Measurements from ENCODE around the gene USP12.

USP12 gene

DNA sequence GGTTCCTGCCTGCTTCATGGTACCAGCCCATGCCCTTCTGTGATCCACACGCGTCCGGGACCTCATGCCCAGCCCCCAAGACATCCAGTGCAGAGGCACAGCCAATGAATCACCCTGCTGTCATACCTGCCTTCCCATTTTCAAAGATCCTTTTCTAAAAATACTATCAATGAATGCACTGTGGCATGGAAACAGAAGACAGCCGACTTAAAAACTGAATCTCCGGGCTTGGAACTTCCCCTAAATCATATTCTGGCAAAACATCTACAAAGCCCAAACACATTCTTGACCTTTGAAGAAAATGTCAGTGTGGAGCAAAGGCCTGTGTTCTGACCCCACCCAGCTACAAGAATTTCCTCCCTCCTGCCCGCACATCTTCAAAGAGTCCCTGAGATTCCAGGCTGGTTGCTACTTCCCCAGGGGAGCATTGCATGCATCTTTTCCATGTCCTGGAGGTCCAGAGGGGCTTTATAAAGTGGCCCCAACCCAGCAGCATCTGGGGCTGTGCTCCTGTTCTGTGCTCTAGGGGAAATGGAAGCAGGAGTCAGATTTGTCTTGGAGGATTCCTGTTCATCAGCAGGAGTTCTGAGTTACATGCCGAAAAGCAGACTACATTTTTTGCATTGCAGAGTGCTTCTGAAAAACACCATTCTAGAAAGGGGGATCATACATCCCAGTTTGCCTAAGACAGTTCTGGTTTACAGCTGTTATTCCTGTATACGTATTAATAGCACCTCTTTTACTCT lies 135.2 kb downstream of the USP12 start:
- DNase-seq (ENCODE audit: low read depth in 3 of 3), result no peak

DNA sequence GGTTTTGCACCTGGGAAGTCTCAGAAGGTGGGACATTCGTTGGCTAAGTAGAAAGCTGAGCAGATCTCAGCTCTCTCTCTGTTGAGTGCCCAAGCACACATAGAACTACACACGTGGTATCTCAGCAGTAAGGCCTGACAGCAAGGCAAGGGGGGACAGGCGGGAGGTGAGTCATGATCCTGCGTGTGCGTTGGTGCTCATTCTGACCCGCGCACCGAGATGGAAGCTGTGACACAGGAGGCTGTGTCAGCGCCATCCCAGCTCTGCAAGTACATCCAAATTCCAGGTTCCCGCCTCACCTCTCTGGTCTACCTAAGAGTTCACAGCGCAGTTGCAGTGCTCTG lies 135.7 kb downstream of the USP12 start:
- no peak for DNase-seq (ENCODE audit: low read depth in 3 of 3)

DNA sequence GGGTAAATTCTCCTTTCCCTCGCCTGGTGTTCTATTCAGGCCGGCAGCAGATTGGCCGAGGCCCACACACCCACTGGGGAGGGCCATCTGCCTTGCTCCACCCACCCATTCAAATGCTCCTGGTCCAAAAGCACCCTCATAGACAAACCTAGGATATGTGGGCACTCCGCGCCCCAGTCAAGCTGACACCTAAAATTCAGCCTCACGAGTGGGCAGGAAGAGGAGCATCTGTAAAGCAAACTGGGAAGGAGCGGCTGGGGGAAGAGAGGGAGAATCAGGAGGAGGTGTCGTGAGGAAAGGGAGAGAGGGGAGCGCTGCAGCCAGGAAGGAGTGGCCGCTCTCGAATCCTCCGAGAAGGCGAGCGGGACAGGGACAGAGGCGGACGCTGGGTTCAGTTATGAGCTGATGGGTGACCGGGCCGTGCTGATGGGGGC lies 136.9 kb downstream of the USP12 start:
- DNase-seq (ENCODE audit: low read depth in 3 of 3), result no peak

DNA sequence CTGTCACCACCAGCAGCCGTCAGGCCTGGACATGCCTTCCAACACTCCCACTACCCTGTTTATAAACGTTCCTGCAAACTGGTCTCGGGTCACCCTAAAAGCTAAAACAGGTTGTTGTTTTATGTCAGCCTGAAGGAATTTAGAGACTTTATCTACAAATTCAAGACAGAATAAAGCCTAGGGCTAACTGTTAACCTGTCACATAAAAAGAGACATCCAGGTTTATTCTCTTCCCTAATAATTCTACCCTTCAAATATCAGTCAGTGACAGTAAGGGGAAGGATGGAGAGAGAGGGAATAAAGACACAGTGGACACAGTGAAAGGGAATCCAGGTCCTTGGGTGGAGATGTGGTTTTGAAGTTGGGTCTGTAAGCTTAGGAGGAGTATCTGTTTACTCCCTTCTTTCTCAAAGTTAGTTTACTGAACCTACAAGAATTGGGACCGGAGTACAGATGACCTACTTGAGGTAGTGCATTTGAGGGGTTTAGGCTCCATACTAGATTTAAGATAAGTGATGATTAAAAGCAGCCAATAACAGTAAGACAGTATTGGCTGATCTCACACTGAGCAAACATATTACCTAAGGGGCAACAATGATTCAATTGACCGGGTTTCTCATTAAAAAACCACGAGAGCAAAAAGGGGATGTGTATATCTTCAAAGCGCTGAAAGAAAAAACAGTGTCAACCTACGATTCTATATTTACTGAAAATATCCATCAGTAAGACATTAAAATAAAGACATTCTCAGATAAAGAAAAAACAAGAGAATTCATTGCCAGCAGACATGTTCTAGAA lies 142.7 kb downstream of the USP12 start:
- no peak for DNase-seq (ENCODE audit: low read depth in 3 of 3)

DNA sequence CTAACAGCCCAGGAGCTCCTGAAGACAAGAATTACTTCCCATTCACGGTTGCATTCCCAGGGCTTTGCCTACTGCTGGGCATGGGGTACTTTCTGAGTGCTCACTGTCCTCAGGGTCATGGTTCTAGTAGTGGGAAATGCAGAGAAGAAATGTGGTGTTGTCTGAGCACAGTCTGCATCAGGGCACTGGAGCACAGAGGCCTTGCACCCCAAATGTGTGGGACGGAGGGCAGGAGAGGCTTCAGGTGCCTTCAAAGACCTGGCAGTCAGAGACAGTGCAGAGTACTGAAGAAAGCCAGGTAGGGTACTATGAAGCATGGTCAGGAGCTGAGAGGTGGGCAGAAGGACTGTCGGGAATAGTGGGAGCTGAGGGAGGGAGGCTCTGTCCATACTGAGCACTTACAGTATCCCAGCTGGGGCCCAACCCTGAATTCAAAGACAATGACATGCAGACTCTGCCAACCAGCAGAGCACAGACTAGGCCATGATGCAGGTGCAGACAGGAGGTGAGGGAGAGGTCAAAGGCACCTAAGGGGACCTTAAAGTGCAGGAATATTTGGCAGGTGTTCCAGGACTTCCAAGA lies 144.4 kb downstream of the USP12 start:
- DNase-seq (ENCODE audit: low read depth in 3 of 3), result no peak

DNA sequence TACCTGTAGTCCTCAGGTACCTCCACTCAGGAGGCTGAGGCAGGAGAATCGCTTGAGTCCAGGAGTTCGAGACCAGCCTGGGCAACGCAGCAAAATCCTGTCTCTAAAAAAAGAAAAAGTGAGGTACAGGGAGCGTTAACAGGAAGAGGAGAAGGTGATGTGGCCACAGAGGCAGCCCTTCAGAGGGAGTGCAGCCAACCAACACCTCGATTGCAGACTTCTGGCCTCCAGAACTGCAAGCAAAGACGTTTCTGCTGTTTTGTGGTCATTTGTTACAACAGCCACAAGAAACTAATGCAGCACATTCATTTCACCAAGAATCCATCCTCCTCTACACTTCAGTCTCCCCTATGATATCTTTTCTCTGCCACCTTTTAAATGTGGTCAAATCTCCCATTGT lies 145.2 kb downstream of the USP12 start:
- no peak for DNase-seq (ENCODE audit: low read depth in 3 of 3)

DNA sequence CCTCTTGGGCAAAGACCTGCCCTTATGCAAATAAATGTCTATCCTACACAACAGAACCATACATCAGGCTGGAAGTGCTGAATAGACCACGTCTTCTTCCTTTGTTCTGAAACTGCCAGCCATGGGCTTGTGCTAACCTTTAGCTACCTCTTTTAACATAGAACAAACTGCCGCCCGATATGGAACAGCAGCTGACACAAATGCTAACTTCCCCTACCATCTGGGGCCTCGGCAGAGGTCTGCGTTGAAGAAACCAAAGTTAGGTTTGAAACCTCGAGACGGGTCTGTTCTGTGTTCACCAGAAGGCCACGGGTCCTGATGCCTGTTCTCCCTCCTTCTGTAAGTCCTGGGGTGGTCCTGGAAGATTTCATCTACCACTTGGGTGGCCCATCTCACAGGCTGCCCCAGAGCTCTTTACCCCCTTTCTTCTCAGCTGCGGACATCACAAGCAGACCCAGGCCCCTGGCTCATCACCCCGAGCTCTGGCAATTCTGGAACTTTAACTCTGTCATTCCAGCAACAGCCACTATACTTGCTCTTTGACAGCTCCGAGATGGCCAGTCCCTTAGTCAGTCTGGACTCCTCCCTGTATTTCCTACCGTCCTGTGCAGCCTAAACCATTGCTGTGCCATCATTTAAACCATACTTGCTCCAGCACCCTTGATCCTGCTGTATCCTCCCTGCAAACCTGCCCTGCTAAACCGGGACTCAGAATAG lies 146.7 kb downstream of the USP12 start:
- DNase-seq (ENCODE audit: low read depth in 3 of 3), result no peak

DNA sequence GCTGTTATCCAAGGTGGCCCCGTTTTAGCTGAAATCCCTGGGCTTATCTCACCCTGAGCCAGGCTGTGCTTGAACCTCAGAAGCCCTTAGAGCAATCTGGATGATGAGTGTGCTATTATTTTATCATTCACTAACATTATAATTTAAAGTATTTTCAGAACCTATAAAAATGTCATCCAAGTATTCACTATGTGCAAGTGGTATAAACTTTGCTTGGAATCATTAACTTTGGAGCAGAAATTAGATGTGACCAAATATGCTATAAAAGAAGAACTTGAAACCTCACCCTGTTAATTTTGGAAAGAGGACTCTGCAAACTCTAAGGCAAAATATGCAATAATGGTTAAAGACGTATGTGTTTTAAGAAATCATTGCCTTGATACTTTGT lies 147.5 kb downstream of the USP12 start:
- no peak for DNase-seq (ENCODE audit: low read depth in 3 of 3)

DNA sequence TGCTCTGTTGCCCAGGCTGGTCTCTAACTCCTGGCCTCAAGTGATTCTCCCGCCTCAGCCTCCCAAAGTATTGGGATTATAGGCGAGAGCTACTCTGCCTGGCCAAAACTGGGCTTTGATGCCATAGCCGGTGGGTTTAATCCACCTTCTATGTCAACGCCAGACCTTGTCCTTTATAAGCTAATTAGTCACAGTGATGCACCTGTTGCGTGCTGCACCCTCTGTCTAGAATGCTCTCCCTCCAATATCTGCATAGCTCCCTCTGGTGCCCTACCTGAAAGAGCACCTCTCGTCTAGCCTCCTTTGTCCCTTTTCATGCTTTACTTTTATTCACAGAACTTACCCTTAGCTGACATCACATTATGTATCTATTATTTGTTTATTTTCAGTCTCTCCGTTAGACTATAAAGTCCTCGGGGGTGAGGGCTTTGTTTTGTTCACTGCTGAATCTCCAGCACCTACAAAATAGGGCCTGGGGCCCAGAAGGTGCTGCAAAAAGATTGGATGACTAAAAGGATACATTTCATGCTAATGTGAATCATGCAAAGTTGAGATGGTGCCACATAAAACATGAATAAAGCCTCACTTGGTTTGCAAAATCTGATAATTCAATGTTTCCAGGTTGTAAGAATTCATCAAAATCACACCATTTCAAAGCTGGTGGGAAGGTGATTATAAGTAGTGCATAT lies 148.1 kb downstream of the USP12 start:
- DNase-seq (ENCODE audit: low read depth in 3 of 3), result no peak

DNA sequence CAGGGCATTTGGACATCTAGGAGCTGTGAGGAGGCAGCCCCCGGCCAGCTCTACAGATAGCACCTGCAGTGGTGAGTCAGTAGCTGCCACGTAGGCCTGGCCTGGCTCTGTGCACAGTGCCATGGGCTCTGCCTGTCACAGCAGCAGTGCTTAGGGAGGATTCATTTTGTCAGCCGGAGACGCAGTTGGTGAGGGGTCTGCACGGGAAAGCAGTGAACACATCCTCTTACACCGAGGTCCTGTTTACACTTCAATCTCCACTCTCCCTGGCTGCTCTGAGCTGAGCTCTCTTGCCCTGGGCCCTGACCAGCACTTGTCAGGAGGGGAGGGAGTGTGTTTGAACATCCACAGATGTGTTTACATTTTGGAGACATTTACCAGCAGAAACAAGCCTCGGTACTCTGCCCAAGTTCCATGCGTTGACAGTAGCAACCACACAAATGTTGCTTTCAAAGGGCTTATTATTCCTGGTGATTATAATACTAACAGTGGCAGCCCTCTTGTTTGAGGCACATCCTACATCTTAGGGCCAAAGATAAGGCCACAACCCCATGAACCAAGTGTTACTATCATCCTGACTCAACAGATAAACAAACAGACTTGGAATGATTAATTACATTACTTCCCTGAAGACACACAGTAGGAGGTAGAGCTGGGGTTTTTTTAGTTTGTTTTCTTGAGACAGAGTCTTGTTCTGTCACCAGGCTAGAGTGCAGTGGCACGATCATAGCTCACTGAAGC lies 148.9 kb downstream of the USP12 start:
- no peak for DNase-seq (ENCODE audit: low read depth in 3 of 3)

DNA sequence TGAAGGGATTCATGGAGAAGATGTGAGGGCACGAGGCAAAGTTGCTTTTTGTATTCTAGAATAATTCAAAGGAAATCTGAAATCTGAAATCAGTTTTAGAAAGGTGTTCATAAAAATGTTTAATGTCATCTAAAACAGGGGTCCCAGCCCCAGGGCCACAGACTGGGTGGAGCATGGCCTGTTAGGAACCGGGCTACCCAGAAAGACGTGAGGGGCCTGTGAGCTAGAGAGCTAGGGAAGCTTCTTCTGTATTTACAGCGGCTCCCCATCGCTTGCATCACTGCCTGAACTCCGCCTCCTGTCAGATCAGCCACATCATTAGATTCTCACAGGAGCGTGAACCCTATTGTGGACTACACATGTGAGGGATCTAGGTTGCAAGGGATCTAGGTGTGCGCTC lies 151.2 kb downstream of the USP12 start:
- no peak for DNase-seq (ENCODE audit: low read depth in 3 of 3)

DNA sequence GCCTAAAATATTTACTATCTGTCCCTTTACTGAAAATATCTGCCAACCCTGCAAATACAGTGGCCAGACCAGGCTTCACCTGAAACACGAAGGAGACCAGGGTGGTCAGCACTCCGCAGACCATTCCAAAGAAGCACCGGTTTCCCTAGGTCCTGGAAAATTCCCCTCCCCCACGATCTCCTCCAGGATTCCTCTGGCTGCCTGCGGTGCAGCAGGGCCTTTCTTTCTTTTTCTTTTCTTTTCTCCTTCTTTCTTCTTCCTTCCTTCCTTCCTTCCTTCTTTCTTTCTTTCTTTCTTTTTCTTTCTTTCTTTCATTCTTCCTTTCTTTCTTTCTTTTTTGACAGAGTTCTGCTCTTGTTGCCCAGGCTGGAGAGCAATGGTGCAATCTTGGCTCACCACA lies 152.7 kb downstream of the USP12 start:
- DNase-seq (ENCODE audit: low read depth in 3 of 3), result no peak

DNA sequence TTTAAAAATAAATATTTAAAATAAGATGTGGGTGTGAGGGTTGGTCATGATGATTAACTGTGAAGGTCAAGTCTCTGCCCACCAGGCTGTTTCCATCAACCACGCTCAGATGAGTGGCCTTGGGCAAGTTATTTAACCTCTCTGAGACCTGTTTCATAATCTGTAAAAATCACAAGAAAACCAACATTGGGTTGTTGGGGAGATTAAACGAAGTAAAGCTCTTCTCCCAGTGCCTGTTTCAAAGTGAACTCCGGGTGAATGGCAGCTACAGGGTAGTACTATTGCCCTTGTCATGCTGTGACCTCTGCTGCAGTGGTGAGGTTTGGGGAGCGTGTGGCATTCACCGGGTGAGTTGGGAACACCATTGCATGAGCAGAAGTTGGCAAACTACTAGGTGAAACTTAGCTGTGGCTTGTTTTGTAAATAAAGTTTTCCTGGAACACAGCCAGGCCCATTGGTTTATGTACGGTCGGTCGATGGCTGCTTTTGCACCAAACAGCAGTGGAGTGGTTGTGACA lies 153.2 kb downstream of the USP12 start:
- DNase-seq (ENCODE audit: low read depth in 3 of 3), result no peak

DNA sequence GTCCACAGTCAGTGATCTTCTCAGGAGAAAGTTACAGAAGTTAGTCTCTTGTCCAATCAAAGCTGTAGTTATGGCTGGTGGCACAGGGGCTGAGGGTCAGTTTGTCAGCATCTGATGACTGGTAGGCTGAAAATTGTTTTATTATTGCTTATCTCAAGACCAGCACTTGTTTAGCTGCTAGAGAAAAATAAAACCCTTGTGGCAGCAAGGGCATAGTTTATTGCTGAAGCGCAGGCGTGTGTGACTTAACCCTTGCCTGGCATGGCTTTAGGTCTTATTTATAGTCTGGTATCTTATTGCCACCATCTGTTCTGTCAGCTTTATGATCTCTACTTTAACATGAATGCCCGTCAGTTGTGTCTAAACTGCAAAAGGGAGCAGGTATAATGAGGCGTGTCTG lies 154.7 kb downstream of the USP12 start:
- no peak for DNase-seq (ENCODE audit: low read depth in 3 of 3)
